ENCODE measurements around the gene STARD9.

STARD9 gene

DNA sequence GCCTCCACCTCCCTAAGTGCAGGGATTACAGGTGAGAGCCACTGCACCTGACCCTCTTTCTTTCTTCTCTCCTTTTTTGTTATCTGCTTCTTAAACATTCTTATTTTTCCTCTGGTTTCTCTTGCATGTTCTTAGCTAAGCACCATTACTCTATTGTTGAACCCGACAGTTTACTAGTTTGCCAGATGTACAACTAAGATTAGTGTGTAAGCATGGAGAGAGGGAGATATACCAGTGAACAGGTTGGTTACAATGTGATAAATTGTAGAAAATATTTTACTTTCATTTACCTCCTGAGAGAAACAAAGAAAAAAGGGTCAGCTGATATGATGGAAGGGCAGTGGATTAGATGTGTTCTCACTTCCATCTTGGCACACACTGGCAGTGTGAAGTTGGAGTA, 21.9 kb upstream of the STARD9 start:
- TF ChIP-seq, protein P1, sequence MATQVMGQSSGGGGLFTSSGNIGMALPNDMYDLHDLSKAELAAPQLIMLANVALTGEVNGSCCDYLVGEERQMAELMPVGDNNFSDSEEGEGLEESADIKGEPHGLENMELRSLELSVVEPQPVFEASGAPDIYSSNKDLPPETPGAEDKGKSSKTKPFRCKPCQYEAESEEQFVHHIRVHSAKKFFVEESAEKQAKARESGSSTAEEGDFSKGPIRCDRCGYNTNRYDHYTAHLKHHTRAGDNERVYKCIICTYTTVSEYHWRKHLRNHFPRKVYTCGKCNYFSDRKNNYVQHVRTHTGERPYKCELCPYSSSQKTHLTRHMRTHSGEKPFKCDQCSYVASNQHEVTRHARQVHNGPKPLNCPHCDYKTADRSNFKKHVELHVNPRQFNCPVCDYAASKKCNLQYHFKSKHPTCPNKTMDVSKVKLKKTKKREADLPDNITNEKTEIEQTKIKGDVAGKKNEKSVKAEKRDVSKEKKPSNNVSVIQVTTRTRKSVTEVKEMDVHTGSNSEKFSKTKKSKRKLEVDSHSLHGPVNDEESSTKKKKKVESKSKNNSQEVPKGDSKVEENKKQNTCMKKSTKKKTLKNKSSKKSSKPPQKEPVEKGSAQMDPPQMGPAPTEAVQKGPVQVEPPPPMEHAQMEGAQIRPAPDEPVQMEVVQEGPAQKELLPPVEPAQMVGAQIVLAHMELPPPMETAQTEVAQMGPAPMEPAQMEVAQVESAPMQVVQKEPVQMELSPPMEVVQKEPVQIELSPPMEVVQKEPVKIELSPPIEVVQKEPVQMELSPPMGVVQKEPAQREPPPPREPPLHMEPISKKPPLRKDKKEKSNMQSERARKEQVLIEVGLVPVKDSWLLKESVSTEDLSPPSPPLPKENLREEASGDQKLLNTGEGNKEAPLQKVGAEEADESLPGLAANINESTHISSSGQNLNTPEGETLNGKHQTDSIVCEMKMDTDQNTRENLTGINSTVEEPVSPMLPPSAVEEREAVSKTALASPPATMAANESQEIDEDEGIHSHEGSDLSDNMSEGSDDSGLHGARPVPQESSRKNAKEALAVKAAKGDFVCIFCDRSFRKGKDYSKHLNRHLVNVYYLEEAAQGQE (IDR thresholded peaks at IDR 0.05; ENCODE audit: insufficient read depth in 1 of 2, low read depth in 2 of 2, low read length in 2 of 2), result no peak
- TF ChIP-seq TAF1 (IDR thresholded peaks at IDR 0.05; ENCODE audit: borderline replicate concordance, insufficient read depth, low read length) (no peak), SIN3A (IDR thresholded peaks at IDR 0.05; ENCODE audit: borderline replicate concordance, insufficient read depth, low read length) (no peak), FOXP2 (optimal IDR thresholded peaks at IDR 0.05; ENCODE audit: borderline replicate concordance, extremely low read depth, extremely low read length, insufficient read depth) (no peak), POLR2AphosphoS5 (IDR thresholded peaks at IDR 0.05; ENCODE audit: low read depth, low read length) (no peak)

DNA sequence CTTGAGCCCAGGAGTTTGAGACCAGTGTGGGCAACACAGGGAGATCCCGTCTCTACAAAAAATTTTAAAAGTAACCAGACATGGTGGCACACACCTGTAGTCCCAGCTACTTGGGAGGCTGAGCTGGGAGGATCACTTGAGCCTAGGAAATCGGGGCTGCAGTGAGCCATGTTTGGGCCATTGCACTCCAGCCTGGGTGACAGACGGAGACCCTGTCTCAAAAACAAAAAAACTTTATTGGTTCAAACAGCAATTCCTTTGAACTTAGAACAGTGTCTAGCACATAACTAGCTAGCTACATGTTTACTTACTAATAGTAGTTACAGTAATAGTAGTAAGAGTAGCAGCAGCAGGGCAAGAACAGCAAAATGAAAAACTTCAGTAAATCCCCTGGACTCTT, 16.7 kb upstream of the STARD9 start:
- TF ChIP-seq FOXP2 (optimal IDR thresholded peaks at IDR 0.05; ENCODE audit: borderline replicate concordance, extremely low read depth, extremely low read length, insufficient read depth), result no peak
- TF ChIP-seq TAF1 (IDR thresholded peaks at IDR 0.05; ENCODE audit: borderline replicate concordance, insufficient read depth, low read length), result no peak
- no peak for TF ChIP-seq POLR2AphosphoS5 (IDR thresholded peaks at IDR 0.05; ENCODE audit: low read depth, low read length)
- TF ChIP-seq, protein P1 (IDR thresholded peaks at IDR 0.05; ENCODE audit: insufficient read depth in 1 of 2, low read depth in 2 of 2, low read length in 2 of 2), result no peak
- no peak for TF ChIP-seq SIN3A (IDR thresholded peaks at IDR 0.05; ENCODE audit: borderline replicate concordance, insufficient read depth, low read length)

GRCh38 chr15:42576040-42576594, 711 bp downstream of the STARD9 start:
- no peak for TF ChIP-seq TAF1 (IDR thresholded peaks at IDR 0.05; ENCODE audit: borderline replicate concordance, insufficient read depth, low read length)
- TF ChIP-seq POLR2AphosphoS5 (IDR thresholded peaks at IDR 0.05; ENCODE audit: low read depth, low read length), result no peak
- TF ChIP-seq SIN3A (IDR thresholded peaks at IDR 0.05; ENCODE audit: borderline replicate concordance, insufficient read depth, low read length), result no peak
- no peak for TF ChIP-seq FOXP2 (optimal IDR thresholded peaks at IDR 0.05; ENCODE audit: borderline replicate concordance, extremely low read depth, extremely low read length, insufficient read depth)
- TF ChIP-seq, protein P1 (IDR thresholded peaks at IDR 0.05; ENCODE audit: insufficient read depth in 1 of 2, low read depth in 2 of 2, low read length in 2 of 2), result no peak

GRCh38 chr15:42576776-42577175, 1.4 kb downstream of the STARD9 start:
- TF ChIP-seq TAF1 (IDR thresholded peaks at IDR 0.05; ENCODE audit: borderline replicate concordance, insufficient read depth, low read length), result no peak
- TF ChIP-seq FOXP2 (optimal IDR thresholded peaks at IDR 0.05; ENCODE audit: borderline replicate concordance, extremely low read depth, extremely low read length, insufficient read depth), result no peak
- TF ChIP-seq, protein P1 (IDR thresholded peaks at IDR 0.05; ENCODE audit: insufficient read depth in 1 of 2, low read depth in 2 of 2, low read length in 2 of 2), result no peak
